Measurements from ENCODE around the gene PRKAB1.

- TF ChIP-seq CTCF (IDR thresholded peaks at IDR 0.05; ENCODE audit: low read depth, low read length): no peak
- TF ChIP-seq EZH2phosphoT487 (IDR thresholded peaks at IDR 0.05; ENCODE audit: low read depth): no peak
Observed at GRCh38 chr12:119627019-119627643, 40.8 kb upstream of the PRKAB1 start.

Data from OCI-LY3 (cell line).